ENCODE measurements around the gene IMMP2L.
A peak's percentile ranks its signal among the peaks of the same experiment; 100 is the strongest.

Gene IMMP2L

GRCh38 chr7:111042842-111043241 is 519.5 kb downstream of the IMMP2L start:
- Histone ChIP-seq H3K79me2 (ENCODE audit: insufficient read depth, low read length) (no peaks in the 10 kb centered on the region), H3K36me3 (ENCODE audit: insufficient read depth, low read length) (no peaks in the 10 kb centered on the region)

GRCh38 chr7:111041577-111041976 is 520.7 kb downstream of the IMMP2L start:
- H3K36me3 ChIP-seq (ENCODE audit: insufficient read depth, low read length), result no peaks in the 10 kb centered on the region
- H3K4me1 ChIP-seq (ENCODE audit: insufficient read depth, low read length, poor library complexity, severe bottlenecking), result peaks cover 8% of the 10 kb centered on the region
- no peak overlapping the region for H3K4me3 ChIP-seq (ENCODE audit: low read length, poor library complexity, severe bottlenecking)
- TF ChIP-seq EZH2phosphoT487 (IDR thresholded peaks at IDR 0.05; ENCODE audit: borderline replicate concordance) (no peak), CTCF (conservative IDR thresholded peaks at IDR 0.05; ENCODE audit: low read length) (no peak)
- no peaks in the 10 kb centered on the region for H3K79me2 ChIP-seq (ENCODE audit: insufficient read depth, low read length)
- no peaks in the 10 kb centered on the region for H3K9me2 ChIP-seq (replicated peaks; ENCODE audit: low read depth, low read length)
- H3K27me3 ChIP-seq (ENCODE audit: insufficient read depth, low read length, poor library complexity, severe bottlenecking), result no peaks in the 10 kb centered on the region
- no peak overlapping the region for H3K9ac ChIP-seq (ENCODE audit: low read depth, low read length, poor library complexity, severe bottlenecking)
- H3F3A ChIP-seq (ENCODE audit: low read depth), result no peaks in the 10 kb centered on the region
- H3K9me3 ChIP-seq (ENCODE audit: insufficient read depth, low read depth, low read length), result no peaks in the 10 kb centered on the region
- H3K4me2 ChIP-seq (ENCODE audit: low read depth, low read length, poor library complexity, severe bottlenecking), result no peak overlapping the region
- no peaks in the 10 kb centered on the region for H4K20me1 ChIP-seq (ENCODE audit: insufficient read depth, low read length, poor library complexity, severe bottlenecking)
- no peak overlapping the region for H2AFZ ChIP-seq (ENCODE audit: low read length)

More at GRCh38 chr7:111042842-111043241, 519.5 kb downstream of the IMMP2L start:
- TF ChIP-seq EZH2phosphoT487 (IDR thresholded peaks at IDR 0.05; ENCODE audit: borderline replicate concordance) (no peak), CTCF (conservative IDR thresholded peaks at IDR 0.05; ENCODE audit: low read length) (no peak)
- Histone ChIP-seq H4K20me1 (ENCODE audit: insufficient read depth, low read length, poor library complexity, severe bottlenecking) (no peaks in the 10 kb centered on the region), H3K9me2 (replicated peaks; ENCODE audit: low read depth, low read length) (no peaks in the 10 kb centered on the region), H3K4me1 (ENCODE audit: insufficient read depth, low read length, poor library complexity, severe bottlenecking) (peaks cover 8% of the 10 kb centered on the region), H3K9ac (ENCODE audit: low read depth, low read length, poor library complexity, severe bottlenecking) (no peak overlapping the region), H2AFZ (ENCODE audit: low read length) (no peak overlapping the region), H3K9me3 (ENCODE audit: insufficient read depth, low read depth, low read length) (no peaks in the 10 kb centered on the region), H3K27me3 (ENCODE audit: insufficient read depth, low read length, poor library complexity, severe bottlenecking) (no peaks in the 10 kb centered on the region), H3K4me3 (ENCODE audit: low read length, poor library complexity, severe bottlenecking) (no peak overlapping the region), H3K4me2 (ENCODE audit: low read depth, low read length, poor library complexity, severe bottlenecking) (no peak overlapping the region), H3F3A (ENCODE audit: low read depth) (no peaks in the 10 kb centered on the region)

- Histone ChIP-seq H3K27me3 (ENCODE audit: insufficient read depth, low read length, poor library complexity, severe bottlenecking) (no peaks in the 10 kb centered on the region), H3F3A (ENCODE audit: low read depth) (no peaks in the 10 kb centered on the region), H3K79me2 (ENCODE audit: insufficient read depth, low read length) (no peaks in the 10 kb centered on the region), H2AFZ (ENCODE audit: low read length) (0 out of 2 replicates have a peak overlapping the region, but pooled peaks have one; percentile 5), H3K4me3 (ENCODE audit: low read length, poor library complexity, severe bottlenecking) (no peak overlapping the region), H3K4me1 (ENCODE audit: insufficient read depth, low read length, poor library complexity, severe bottlenecking) (peaks cover 2% of the 10 kb centered on the region), H4K20me1 (ENCODE audit: insufficient read depth, low read length, poor library complexity, severe bottlenecking) (no peaks in the 10 kb centered on the region), H3K36me3 (ENCODE audit: insufficient read depth, low read length) (no peaks in the 10 kb centered on the region), H3K9me2 (replicated peaks; ENCODE audit: low read depth, low read length) (no peaks in the 10 kb centered on the region), H3K4me2 (ENCODE audit: low read depth, low read length, poor library complexity, severe bottlenecking) (no peak overlapping the region), H3K9me3 (ENCODE audit: insufficient read depth, low read depth, low read length) (no peaks in the 10 kb centered on the region), H3K9ac (ENCODE audit: low read depth, low read length, poor library complexity, severe bottlenecking) (no peak overlapping the region)
- TF ChIP-seq CTCF (conservative IDR thresholded peaks at IDR 0.05; ENCODE audit: low read length) (no peak), EZH2phosphoT487 (IDR thresholded peaks at IDR 0.05; ENCODE audit: borderline replicate concordance) (no peak)
These were observed 524.1 kb downstream of the IMMP2L start for GRCh38 chr7:111038185-111038584.

All from Loucy (cell line).